Omental fat pad (tissue), 4 donors: Measurements from ENCODE around the gene FMC1. TPM values are rescaled to one million over a fixed set of nuclear protein-coding genes. Genes with fewer than 3 reads are reported as not detected.

Source experiments
- ATAC-seq: fragments of 150-250 bp; one replicate; pipeline ENCODE4 v1.9.1; 2016; ENCODE audit warnings: mild to moderate bottlenecking, moderate library complexity; ENCODE audit not compliant: low FRiP score
- DNase-seq: peaks from one replicate; pipeline ENCODE4 v3.0.0-alpha.2; 2019; ENCODE audit warnings: low spot score
- total RNA-seq, 4 donors: library from RNA; depleted of rRNA; stranded (reverse); fragments of >200 nt; gene quantifications; one replicate each; pipeline ENCODE4 v1.1.0, GENCODE V29; 2016
- TF ChIP-seq, protein P1 (sequence below), 3 donors: fragments of 450-650 bp; IDR thresholded peaks; one replicate each; pipeline ENCODE4 v1.5.1; 2016 to 2017; ENCODE audit warnings: antibody characterized with exemption in 3 of 3, mild to moderate bottlenecking in 3 of 3, moderate library complexity in 2 of 3

The FMC1 gene
- total RNA-seq, 4 donors from 2014 or later, result 4.1 to 23.6 (median 13.7) TPM

DNA sequence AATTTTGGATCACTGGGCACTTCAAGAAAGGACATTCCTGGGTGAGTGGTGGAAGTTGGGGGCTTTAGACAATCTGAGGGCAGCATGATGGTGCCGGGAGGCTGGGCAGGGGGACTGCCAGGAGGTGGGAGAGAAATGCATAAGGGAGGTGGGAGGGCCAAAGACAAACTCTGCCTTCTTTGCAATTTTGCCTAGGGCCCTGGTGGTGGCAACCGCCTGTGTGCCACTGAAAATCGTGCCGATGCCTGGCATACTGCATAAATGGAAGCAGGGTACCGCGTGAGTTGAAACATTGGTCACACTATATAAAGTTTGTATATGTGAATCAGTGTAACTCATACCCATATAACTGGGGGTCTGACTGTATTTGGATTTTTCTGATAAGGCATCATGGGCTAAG is 21.8 kb downstream of the FMC1 start:
- ATAC-seq (no peak), DNase-seq (no peak)
- TF ChIP-seq, protein P1, sequence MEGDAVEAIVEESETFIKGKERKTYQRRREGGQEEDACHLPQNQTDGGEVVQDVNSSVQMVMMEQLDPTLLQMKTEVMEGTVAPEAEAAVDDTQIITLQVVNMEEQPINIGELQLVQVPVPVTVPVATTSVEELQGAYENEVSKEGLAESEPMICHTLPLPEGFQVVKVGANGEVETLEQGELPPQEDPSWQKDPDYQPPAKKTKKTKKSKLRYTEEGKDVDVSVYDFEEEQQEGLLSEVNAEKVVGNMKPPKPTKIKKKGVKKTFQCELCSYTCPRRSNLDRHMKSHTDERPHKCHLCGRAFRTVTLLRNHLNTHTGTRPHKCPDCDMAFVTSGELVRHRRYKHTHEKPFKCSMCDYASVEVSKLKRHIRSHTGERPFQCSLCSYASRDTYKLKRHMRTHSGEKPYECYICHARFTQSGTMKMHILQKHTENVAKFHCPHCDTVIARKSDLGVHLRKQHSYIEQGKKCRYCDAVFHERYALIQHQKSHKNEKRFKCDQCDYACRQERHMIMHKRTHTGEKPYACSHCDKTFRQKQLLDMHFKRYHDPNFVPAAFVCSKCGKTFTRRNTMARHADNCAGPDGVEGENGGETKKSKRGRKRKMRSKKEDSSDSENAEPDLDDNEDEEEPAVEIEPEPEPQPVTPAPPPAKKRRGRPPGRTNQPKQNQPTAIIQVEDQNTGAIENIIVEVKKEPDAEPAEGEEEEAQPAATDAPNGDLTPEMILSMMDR (IDR thresholded peaks at IDR 0.05), result no peak

DNA sequence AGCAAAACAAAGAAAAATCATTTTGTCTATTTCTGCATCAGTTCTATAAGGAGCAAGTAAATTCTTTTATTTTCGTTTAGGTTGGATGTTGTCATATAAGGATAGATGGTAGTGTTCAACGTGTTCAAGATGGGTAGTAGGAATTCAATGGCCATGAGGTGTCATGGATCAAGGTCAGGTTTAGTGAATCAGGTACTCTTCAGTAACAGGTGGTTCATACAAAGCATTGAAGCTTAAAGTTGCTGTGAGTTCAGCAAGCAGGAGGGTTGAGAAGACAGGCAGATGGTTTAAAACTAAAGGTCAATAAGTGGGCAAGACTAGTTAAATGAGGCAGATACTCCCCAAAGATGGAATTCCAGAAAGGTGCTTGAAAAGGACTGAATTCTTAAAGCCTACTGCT is 24.2 kb downstream of the FMC1 start:
- ATAC-seq (no peak), DNase-seq (no peak)
- TF ChIP-seq, protein P1 (IDR thresholded peaks at IDR 0.05), result no peak

DNA sequence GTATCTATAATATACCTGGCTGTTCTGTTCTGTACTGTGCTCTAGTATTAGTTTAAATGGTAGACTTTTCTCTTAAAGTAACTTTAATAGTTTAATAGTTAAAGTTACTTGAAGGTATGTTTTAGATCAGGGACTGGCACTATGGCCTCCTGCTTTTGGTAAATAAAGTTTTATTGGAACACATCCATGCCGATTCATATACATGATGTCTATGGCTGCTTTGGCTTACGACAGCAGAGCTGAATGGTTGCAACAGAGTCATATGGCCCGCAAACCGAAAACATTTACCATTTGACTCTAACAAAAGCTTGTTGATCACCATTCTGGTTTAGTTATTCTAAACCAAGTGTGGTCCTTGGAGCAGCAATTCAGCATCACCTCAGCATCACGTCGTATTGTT is 25.3 kb downstream of the FMC1 start:
- DNase-seq (no peak), ATAC-seq (no peak)
- TF ChIP-seq, protein P1 (IDR thresholded peaks at IDR 0.05), result no peak

DNA sequence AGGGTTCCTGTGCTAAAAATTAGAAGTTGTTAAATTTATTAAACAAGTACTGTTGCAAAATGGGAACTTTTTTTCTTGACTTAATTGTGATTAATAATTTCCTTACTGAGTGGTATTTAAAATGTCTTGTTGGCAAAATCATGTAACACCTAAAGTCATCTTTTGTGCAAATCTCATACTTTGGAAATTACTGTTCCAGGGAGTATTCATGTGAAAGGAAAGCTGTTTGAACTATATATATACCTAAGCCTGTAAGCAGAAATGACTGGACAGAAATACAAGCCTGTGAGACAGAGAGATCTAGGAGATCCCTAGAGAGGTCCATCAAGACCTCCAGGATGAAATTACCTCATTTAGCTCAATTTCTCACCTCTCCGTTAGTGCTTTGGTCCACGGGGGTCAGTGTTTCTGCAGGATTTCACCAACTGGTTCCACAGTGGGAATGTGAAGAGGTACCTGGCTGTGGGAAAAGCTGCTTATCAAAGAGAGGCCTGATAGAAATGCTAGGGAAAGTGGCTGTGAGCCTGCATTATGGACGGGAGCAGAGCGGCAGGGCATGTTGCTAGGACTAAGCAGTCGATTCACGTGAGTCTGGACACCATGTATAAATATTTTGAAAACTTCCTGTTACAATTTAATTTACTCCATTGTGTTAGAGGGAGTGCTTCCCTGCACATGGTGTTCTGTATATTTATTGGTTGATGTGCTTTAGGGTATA is 26.5 kb downstream of the FMC1 start:
- no peak for DNase-seq
- TF ChIP-seq, protein P1 (IDR thresholded peaks at IDR 0.05), result no peak
- no peak for ATAC-seq

DNA sequence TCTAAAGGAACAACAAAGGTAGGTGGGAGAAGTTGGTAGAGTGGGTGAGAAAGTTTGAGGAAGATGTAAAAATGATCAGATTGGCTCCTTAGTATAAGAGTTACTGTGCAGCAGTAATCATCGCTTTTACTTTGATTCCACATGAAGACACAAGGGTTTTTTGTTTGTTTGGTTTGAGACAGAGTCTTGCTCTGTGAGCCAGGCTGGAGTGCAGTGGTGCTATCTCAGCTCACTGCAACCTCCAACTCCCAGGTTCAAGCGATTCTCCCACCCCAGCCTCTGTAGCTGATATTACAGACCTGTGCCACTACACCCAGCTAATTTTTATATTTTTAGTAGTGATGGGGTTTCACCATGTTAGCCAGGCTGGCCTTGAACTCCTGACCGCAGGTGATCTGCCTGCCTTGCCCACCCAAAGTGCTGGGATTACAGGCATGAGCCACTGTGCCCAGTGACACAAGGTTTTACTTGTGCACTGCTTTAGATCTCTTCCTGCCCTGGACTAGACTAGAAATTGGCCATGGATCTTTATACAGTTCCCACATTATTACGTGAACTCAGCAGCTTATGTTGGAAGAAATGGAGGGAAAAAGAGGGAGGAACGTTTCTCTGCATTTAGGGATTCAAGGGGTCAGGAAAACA is 29.3 kb downstream of the FMC1 start:
- DNase-seq, result no peak
- no peak for ATAC-seq
- TF ChIP-seq, protein P1 (IDR thresholded peaks at IDR 0.05), result no peak

DNA sequence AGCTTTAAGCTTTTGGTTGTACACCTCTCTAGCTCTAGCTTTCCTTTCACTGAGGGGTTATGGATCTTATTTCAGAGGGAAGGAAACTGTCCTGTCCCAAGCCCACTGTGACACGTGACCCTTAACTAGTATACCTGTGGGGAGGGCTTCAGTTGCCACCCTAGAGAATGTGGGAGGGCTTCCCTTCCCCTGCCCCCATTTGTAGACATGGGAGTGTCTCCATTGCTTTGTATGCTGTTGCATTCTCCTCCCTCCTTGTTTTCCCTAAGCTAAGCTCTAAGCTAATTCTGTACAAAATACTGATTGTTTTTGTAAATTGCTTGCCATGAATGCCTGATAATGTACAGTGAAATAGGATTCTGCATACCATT is 29.8 kb downstream of the FMC1 start:
- no peak for ATAC-seq

More for the DNA sequence above, 29.8 kb downstream of the FMC1 start:
- DNase-seq, result no peak
- TF ChIP-seq, protein P1 (IDR thresholded peaks at IDR 0.05), result no peak
